ENCODE results near the gene OBP2B.

Gene OBP2B

DNA sequence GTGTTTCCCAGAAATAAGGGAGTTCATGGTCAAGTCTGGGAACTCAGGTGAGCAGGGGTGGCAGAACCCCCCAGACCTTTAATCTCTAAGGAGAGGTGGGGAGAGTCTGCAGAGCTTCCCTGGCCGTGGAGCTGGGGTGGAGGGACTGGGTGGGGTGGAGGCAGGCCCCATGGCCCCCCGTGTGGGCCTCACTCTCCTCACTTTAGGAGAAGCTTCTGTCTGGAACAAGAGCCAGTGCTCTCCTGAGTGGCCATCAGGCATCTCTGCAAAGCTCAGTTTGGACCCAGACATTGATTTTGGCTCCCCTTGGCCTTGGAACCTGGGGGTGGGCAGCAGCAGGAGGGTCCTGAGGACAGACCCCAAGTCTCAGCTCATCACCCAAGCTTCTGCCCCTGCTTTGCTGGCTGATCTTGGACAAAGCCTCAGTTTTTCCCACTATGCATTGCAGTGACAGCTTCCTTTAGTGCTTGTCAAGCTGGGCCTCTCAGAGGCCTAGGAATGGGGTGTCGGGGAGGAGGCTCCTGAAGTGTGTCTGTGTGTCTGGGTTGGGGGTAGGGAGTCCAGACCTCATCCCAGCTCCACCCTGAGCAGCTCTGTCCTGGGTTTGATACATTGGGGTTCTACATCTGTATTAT is 41.8 kb downstream of the OBP2B start:
- DNase-seq (ENCODE audit: low read depth in 2 of 2), result no peak

DNA sequence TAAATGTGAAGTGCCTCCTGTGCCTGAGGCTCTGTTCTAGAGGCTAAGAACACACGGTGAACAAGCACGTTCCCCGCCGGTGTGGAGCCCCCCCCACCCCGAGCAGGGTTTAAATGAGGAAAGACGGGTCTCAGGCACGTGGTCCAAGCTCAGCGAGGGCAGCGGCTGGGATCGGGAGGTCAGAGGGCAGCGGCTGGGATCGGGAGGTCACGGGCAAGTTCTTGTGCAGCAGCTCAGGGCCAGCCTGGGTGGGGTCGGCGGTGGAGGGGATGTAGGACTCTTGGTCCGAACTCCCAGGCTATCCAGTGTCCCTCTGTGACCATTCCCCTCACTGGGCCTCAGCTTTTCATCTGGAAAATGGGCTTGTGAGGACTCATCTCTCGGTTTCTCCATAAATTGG is 42.7 kb downstream of the OBP2B start:
- DNase-seq (ENCODE audit: low read depth in 2 of 2), result no peak

DNA sequence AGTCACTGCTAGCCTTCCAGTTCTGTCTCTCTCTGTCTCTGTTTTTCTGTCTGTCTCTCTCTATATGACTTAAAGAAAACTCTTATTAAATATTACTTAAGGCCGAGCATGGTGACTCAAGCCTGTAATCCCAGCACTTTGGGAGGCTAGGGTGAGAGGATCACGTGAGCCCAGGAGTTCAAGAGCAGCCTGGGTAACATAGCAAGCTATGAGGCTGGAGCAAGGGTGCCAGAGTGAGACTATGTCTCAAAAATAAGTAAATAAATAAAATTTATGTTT is 43.7 kb downstream of the OBP2B start:
- DNase-seq (ENCODE audit: low read depth in 2 of 2), result no peak

DNA sequence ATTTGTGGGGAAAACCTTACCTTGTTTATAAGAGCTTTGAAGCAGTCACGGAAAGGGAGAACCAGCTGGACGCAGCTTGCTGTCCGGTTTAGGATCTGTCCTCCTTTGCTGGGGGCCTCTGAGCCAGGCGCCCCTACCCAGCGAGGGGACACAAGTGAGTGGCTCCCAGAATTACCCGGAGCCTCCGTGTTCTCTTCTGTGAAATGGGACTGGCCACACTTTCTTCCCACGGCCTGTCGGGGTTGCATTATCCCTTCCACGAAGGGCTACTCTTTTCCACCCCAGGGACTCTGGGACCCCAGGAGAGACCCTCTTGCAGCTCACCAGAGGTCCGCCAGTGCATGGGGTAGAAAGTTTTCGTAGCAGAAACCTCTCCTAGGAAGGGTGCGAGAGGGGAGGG is 44.9 kb downstream of the OBP2B start:
- no peak for DNase-seq (ENCODE audit: low read depth in 2 of 2)

DNA sequence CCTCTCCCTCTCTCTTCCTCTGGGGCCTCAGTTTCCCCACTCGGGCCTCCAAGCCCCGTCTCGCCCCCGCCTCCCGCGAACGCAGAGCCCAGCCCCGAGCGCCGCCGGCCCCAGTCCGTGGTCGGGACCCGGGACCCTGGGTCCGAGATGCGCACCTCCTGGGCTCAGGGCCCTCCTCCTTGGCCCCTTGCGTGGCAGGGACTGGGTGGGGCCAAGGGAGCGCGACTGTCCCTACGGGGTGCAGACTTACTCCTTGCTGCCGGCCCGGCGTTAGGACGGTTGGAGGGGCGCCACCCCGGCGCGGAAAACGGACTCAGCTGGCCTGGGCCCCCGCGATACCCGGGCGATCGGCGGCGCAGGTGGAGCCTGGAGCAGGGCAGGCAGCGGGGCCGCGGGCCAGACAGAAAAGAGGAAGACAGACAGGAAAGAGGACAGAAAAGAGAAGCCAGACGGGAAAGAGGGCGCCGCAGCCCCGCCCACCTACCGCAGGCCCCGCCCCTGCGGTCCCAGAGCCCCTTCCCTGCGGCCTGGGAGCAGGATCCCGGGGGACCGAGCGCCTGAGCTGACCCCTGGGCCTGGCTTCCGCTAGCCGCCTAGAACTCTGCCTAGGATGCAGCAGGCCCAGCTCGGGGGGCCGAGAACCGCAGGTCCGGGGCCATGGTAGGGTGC is 45.4 kb downstream of the OBP2B start, which contains the start of gene GBGT1:
Gene GBGT1, minus strand, starts transcription at position 411 of the 669 bp plus-strand sequence. CDS start 1,502 bp downstream, outside the sequence.
- DNase-seq (ENCODE audit: low read depth in 2 of 2), result no peak

DNA sequence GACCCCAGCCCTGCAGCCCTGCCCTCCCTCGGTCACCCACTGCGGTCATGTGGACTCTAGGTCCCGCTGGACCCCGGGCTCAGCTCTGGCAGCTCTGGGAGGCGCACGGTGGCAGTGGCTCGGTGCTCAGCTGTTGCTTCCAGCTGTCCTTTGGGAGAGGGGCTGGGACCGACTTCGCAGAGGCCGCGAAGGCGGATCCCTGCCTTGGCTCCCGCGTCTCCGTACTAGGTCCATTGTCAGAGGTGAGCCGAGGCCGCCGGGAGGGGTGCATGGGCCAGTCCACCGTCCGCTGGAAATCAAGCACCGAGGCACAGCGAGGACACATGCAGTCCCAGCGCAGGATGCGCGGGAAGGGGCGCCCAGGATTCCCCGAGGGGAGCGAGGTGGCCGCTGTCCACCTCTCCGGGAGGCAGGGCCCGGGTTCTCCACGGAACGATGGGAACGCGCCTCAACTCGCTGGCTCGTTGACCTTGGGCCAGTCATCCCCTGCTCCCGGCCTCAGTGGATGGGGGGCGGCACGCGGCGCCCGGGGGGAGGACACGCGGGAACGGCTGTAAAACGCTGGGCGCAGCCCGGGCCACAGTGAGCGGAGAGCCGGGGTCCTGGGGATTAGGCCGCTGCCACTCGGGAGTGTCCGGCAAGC is 46.1 kb downstream of the OBP2B start:
- DNase-seq (ENCODE audit: low read depth in 2 of 2), result no peak

DNA sequence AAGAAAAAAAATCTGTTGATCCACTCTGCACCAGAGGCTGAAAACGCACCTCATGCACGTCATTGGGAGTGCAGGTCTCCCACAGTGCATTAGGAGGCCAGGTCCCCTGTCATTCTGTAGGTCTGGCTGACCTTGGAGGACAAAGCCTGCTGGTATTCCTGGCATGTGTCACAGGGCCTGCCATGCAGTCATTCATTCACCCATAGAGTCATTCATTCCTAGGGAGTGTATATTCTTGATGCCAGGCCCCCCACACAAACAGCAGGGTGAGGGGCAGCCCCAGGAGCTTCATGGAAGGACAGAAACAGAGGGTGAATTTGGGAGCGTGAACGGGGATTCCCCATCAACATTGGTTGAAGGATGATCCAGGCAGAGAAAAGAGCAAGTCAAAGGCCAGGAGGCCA is 47.5 kb downstream of the OBP2B start:
- no peak for DNase-seq (ENCODE audit: low read depth in 2 of 2)

DNA sequence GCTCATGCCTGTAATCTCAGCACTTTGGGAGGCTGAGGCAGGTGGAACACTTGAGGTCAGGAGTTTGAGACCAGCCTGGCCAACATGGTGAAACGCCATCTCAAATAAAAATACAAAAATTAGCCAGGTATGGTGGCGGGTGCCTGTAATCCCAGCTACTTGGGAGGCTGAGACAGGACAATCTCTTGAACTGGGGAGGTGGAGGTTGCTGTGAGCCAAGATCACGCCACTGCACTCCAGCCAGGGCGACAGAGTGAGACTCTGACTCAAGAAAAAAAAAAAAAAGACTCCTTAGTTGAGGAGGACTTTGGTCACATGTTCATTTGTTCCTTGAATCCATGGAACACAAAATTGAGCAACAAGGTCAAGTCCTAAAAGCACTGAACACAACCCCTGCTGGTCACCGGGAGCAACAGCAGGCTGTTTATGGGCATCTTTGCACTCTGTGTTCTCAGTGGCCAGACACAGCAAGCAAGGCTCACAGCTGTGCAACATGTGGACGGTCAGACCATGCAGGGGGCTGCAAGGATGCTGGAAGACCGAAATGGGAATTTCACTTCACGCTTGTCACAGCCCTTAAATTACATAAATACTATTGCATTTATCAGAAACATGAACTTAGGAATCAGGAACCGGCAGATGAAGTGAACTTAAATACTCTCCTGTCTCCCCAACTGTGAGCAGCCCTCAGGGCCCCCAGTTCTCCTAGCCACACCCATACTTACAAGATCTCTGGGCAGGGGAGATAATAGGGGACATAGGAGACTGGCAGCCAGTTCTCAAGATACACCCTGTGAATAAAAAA is 48.1 kb downstream of the OBP2B start:
- DNase-seq (ENCODE audit: low read depth in 2 of 2), result no peak

DNA sequence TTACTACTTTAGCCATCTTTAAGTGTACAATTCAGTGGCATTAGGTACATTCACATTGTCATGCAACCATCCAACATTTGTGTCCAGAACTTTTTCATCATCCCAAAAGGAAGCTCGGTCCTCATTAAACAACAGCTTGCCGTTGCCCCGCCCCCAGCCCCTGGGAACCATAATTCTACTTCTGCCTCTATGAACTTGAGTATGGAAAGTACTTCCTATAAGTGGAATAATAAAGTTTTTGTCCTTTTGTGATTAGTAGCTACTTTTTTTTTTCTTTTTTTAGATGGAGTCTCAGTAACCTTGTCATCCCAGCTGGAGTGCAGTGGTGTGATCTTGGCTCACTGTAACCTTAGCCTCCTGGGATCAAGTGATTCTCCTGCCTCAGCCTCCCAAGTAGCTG is 50.4 kb downstream of the OBP2B start:
- DNase-seq (ENCODE audit: low read depth in 2 of 2), result no peak
